Liver (tissue), 3 donors: Measurements from ENCODE around the gene E2F4.

ENCODE experiments used
- ATF3 ChIP-seq: IDR thresholded peaks from 2 replicates; pipeline ENCODE4 v1.6.1; 2016; ENCODE audit warnings: antibody characterized with exemption
- CTCF ChIP-seq: fragments of 150-350 bp; IDR thresholded peaks from 2 replicates; pipeline ENCODE4 v1.5.1; 2017; ENCODE audit warnings: improper control_type of control experiment, low read depth, low read length; ENCODE audit not compliant: missing input control
- EGR1 ChIP-seq, 2 donors: IDR thresholded peaks; 2 replicates each; pipeline ENCODE4 v1.6.1; 2016 to 2018; ENCODE audit warnings: antibody characterized with exemption in 2 of 2, low read depth in 2 of 2
- FOXA1 ChIP-seq: IDR thresholded peaks from 2 replicates; pipeline ENCODE4 v1.6.1; 2016; ENCODE audit warnings: antibody characterized with exemption
- HNF4G ChIP-seq: IDR thresholded peaks from 2 replicates; pipeline ENCODE4 v1.6.1; 2016; ENCODE audit warnings: antibody characterized with exemption
- JUND ChIP-seq, 2 donors: IDR thresholded peaks; 2 replicates each; pipeline ENCODE4 v1.6.1; 2016; ENCODE audit warnings: antibody characterized with exemption in 2 of 2
- MAX ChIP-seq: IDR thresholded peaks from 2 replicates; pipeline ENCODE4 v1.6.1; 2016; ENCODE audit warnings: antibody characterized with exemption
- RAD21 ChIP-seq, 2 donors: IDR thresholded peaks; 2 replicates each; pipeline ENCODE4 v1.6.1; 2016; ENCODE audit warnings: antibody characterized with exemption in 2 of 2, mild to moderate bottlenecking in 2 of 2
- TAF1 ChIP-seq: conservative IDR thresholded peaks from 2 replicates; pipeline ENCODE4 v1.6.1; 2016; ENCODE audit warnings: antibody characterized with exemption, mild to moderate bottlenecking
- donor health status: healthy.
- donor health status: healthy.

GRCh38 chr16:67173808-67174705, 17.9 kb upstream of the E2F4 start:
- TF ChIP-seq RAD21 (IDR thresholded peaks at IDR 0.05) (peak in 1 of 2 donors; percentile 52), CTCF (peak; percentile 18), FOXA1 (no peak), HNF4G (no peak), ATF3 (no peak), EGR1 (IDR thresholded peaks at IDR 0.05; ENCODE audit: low read depth in 2 of 2) (no peak), MAX (no peak), TAF1 (no peak), JUND (IDR thresholded peaks at IDR 0.05) (no peak)
